ENCODE results near the gene GPR153.
"Not testable (repeated sequence)": the region's sequence is repeated elsewhere in the genome, so short reads cannot be mapped to it uniquely, and the experiment has no call there.

GPR153 gene

DNA sequence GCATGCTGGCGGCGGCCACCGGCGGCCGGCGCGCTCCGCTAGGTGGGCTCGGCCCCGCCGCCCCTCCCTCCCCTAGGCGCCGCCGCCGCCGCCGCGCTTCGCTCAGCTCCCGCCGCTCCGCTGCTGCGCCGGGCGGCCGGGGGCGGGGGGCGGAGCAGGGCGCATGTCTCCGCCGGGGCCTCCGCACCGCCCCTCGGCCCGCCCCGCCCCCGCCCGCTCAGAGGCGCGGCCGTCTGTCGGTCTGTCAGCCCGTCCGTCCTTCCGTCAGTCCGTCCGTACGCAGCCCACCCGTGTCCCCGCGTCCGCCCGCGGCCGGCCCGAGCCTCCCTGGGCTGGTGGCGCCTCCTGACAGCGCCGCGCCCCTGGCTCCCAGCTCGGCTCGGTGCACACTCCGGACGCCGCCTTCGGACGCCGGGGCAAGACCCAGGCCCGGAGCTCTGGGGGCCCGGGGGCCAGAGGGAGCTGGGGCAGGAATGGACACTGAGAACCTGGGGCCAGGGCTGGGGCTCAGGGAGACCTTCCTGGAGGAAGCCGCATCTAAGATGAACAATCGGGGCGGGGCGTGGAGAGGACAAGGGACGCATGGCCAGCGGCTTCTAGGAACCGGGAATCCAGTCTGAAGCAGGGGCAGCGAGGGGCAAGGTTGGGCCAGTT is at the start of gene GPR153:
TSS of gene GPR153 (minus strand) at position 138 of the 654 bp plus-strand sequence. CDS start 6,193 bp downstream, outside the sequence.
- DNase-seq (ENCODE audit: low read depth in 2 of 2), result peak; percentile 44 to 47

GRCh38 chr1:6310116-6310848 is 49.4 kb upstream of the GPR153 start:
- DNase-seq (ENCODE audit: low read depth in 2 of 2), result no peak

DNA sequence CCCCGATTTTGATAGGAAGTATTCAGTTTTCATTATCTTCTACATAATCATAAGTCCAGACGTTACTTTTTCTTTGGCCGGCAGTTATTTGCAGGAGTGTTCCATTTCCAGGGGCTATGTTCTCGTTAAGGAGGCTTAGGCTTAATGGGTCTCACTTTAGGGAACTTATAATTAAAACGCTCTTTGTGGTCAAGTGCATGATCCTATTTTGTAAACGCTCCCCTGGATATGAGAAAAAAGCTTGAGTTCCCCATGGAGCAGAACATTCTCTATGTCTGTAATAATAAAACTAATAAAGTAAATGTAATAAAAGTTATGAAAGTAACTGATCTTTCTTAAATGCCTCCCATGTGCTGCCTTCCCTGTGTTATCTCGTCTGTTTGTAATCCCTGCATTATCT is 48.7 kb upstream of the GPR153 start:
- no peak for DNase-seq (ENCODE audit: low read depth in 2 of 2)

- DNase-seq (ENCODE audit: low read depth in 2 of 2), result no peak
These were observed 47.6 kb upstream of the GPR153 start for GRCh38 chr1:6308449-6308848.

DNA sequence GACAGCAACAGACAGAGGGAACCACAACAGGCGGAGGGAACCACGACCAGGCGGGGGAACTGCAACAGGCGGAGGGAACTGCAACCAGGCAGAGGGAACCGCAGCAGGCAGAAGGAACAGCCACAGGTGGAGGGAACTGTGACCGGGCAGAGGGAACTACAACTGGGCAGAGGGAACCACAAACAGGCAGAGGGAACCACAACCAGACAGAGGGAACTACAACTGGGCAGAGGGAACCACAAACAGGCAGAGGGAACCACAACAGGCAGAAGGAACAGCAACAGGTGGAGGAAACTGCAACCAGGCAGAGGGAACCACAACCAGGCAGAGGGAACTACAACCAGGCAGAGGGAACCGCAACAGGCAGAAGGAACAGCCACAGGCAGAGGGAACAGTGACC is 46.8 kb upstream of the GPR153 start:
- not testable (repeated sequence) for DNase-seq (ENCODE audit: low read depth in 2 of 2)

DNA sequence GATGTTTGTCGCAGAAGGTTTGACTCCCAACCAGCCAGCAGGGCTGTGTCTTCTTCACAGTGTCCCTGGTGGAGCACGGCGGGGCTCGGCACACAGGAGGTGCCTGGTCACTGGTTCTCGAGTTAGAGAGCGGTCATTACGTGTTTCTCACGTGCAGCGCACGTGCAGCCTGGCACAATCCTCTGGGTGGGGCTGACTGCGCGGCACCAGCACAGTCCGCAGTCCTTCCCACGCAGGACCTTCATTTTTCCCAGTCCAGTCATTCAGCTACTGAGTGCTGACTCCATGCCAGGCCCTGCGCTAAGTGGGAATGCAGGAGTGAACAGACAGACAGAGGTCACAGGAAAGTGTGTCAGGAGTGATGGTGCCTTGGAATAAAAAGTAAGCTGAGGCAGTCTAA is 46.2 kb upstream of the GPR153 start:
- DNase-seq (ENCODE audit: low read depth in 2 of 2), result no peak

DNA sequence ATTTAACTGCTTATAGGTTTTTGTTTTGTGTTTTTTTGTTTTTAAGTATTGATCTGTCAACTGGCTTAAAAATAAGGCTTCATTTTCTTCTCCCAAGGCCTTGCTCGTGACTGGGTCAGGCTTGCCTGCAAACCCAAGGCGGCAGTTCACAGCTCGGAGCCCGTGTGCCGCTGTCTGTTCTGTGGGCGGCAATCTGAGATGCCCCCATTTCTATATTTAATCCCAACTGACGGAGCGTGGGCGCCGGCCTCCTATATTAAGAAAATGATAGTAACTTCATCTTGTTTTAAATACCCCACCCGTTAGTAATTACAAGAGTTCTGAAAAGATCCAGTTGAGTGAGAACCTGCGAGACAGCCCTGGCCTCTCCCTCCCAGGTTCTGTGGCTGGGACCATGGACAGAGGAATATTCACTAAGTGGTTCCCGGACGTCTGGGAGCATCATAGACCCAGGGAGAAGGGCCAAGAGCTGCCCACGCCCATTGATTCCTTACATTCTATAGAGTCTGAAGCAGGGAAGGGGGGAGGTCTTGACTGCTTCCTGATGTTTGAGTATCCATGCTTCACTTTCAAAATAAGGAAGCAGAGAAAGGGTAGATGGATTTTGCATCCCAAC is 42.6 kb upstream of the GPR153 start:
- no peak for DNase-seq (ENCODE audit: low read depth in 2 of 2)

- DNase-seq (ENCODE audit: low read depth in 2 of 2), result no peak
These were observed 41.7 kb upstream of the GPR153 start for GRCh38 chr1:6302568-6302967.

GRCh38 chr1:6301526-6301925 is 40.6 kb upstream of the GPR153 start:
- no peak for DNase-seq (ENCODE audit: low read depth in 2 of 2)

GRCh38 chr1:6300342-6301048 is 39.6 kb upstream of the GPR153 start:
- DNase-seq (ENCODE audit: low read depth in 2 of 2), result no peak

DNA sequence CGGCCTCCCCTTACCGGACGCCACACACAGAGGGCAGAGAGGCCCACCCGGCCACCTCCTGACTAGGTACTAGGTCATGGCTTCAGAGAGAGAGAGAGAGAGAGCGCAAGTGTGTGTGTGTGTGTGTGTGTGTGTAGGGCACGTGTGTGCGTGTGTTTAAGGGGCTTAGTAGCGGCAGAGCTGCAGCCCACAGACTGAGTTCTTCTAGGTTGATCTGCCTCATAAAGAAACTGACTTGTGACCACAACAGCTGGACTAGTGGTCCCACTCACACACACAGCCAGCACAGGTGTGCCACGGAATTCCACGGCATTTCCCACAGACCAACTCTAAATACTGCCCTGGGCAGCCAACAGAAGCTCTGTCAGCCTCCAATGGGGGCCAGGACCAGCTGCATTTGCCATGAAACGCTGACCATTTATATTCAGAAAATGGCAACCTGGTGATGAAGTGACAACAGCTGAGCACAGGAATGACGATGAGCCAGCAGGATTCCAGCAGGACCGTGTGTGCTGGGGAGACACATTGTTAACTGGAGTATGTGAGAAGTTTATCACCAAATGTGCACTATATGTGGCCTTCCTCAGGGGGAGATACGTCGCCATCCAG is 38.8 kb upstream of the GPR153 start:
- no peak for DNase-seq (ENCODE audit: low read depth in 2 of 2)

DNA sequence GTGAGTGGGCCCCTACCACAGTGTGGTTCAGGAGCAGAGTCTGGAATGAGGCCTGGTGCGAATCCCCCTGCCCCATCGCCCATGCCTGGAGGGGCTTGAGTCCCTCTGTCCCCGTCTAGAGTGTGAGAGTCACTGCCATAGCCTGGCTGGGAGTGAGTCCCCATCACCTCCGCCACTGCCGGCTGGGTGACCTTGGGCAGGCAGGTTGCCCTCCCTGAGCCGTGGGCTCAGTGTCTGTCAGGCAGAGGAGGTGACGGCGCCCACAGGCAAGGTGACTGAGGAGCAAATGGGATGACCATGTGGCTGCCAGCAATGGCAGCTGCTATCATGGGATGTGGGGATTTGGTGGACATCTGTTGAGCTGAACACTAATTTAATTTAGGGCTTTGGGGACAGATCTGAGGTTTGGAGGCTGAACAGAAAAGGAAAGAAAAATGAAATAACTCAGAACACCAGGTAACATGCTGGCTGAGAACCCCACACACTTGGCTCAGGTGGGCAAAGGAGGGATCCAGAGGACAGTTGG is 38.1 kb upstream of the GPR153 start:
- no peak for DNase-seq (ENCODE audit: low read depth in 2 of 2)

DNA sequence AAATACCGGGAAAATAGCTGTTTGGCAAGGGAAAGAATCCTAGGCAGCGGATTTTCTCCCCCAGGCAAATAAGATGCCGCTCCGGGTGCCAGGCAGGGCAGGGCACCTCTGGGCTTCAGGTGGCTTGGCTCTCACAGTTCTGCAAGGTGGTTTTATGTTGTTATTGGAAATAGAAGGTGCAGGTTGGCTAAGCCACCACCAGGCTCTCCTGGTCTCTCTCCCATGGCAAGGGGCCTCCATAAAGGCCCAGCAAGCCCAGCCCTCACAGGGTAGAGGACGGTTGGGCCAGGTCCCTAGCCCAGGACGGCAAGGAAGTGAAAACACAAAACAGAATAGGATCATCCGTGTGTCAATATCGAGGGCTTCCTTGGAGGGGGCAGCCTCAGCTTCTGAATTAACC is 37.6 kb upstream of the GPR153 start:
- no peak for DNase-seq (ENCODE audit: low read depth in 2 of 2)

DNA sequence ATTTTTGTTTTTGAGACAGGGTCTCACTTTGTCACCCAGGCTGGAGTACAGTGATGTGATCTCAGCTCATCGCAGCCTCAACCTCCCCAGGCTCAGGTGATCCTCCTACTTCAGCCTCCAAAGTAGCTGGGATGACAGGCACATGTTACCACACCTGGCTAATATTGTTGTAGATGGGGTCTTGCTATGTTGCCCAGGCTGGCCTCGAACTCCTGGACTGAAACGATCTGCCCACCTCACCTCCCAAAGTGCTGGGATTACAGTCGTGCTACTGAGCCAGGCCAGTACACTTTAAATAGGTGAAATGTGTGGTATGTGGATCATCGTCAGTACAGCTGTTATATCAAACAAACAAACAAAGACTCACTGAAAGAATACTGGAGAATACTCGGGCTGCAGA is 35.0 kb upstream of the GPR153 start:
- DNase-seq (ENCODE audit: low read depth in 2 of 2), result no peak

- DNase-seq (ENCODE audit: low read depth in 2 of 2), result no peak
These were observed 34.1 kb upstream of the GPR153 start for GRCh38 chr1:6294890-6295556.

DNA sequence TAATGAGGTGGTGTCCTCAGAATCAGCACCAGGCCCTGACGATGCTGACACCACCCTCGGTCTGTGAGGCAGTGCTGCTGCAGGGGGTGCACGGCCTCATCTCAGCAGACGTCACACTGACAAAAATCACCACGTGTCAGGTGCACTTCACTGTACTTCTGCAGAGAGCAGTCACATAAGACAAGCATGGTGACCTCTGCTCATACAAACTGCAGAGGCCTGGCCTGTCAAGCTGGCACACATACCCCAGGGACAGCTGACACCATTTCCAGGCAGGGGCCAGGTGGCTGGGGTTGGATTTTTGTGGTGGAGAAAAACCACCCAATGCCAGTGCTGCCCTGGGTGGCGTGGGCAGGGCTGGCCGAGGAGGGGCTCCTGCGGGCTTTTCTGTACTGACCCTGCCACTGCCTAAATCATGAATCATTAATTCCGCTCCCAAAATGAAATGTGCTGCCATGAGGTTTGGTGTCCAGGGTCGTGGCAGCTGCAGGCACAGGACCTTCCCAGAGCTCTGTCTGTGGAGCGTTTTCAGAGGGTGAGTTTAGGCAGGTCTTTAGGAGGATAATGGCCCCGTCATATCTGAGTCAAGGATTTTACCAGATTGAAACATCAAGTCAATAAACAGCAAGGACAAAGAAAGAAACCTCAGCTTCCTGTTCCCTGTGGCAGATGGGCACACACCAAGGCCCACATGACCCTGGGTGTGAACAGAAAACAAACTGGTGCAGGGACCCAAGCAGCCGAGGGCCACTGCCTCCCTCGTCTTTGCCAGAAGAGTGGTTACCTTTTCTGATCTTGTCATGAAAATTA is 33.4 kb upstream of the GPR153 start:
- peak in 1 of 2 donors; percentile 3 for DNase-seq (ENCODE audit: low read depth in 2 of 2)

DNA sequence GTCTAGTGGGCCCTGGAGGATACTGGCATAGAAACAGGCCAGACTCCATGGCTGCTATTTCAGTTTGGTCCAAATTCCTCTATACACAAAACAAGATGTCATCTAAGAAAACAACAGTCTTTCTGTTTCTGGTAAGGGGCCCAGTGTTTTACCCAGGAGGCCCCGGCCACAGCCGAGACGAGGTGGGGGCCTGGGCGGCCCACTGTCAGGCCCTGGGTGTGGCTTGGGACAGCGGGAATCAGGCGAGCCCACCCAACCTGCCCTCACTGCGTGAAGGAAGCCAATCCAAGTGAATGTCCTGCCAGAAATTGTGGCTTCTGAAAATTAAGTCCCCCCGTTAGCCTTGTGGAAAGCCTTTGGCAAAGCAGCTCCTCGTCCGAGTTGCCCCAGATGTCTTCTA is 31.2 kb upstream of the GPR153 start:
- no peak for DNase-seq (ENCODE audit: low read depth in 2 of 2)

- no peak for DNase-seq (ENCODE audit: low read depth in 2 of 2)
These were observed 27.8 kb upstream of the GPR153 start for GRCh38 chr1:6288665-6289064.

DNA sequence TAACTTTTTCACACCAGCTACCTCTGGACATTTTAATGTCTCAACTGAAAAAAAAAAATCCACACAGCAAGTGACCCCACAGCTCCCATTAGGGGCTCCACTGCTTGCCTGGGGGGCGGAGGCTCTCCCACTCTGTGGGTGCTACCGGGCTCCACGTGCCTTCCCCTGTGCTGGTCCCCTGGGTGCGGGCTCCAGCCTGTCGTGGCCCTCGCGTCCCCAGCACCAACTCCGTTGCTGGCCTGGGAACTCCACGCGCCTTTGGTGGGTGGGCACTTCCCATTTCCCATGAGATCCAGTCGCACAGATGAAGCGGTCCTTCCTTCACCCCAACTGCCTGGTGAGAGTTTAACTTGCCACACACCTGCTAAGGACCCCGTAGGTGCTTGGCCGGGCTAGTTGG is 27.1 kb upstream of the GPR153 start:
- no peak for DNase-seq (ENCODE audit: low read depth in 2 of 2)

DNA sequence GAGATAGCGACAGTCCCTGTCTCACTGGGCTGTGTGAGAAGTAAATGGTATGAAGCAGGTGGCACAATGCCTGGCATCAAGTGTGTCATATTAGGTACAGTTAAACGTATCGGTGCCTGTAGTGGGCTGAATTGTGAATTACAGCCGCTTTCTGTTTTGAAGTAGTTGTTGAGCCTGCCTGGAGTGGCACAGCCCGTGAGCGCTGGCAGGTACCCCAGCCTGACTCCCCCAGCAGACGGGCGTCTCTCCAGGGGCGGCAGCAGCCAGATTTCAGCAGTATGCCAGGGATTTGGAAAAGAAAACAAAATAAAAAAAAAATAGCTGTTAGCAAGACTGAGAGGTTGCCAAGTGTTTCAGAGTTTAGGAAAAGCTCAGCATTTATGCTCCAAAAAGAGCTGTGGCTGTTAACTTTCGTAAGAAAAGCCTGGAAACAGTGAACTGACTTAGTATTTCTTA is 26.6 kb upstream of the GPR153 start:
- no peak for DNase-seq (ENCODE audit: low read depth in 2 of 2)
